ENCODE measurements around the gene NIPSNAP3A.

Gene NIPSNAP3A

DNA sequence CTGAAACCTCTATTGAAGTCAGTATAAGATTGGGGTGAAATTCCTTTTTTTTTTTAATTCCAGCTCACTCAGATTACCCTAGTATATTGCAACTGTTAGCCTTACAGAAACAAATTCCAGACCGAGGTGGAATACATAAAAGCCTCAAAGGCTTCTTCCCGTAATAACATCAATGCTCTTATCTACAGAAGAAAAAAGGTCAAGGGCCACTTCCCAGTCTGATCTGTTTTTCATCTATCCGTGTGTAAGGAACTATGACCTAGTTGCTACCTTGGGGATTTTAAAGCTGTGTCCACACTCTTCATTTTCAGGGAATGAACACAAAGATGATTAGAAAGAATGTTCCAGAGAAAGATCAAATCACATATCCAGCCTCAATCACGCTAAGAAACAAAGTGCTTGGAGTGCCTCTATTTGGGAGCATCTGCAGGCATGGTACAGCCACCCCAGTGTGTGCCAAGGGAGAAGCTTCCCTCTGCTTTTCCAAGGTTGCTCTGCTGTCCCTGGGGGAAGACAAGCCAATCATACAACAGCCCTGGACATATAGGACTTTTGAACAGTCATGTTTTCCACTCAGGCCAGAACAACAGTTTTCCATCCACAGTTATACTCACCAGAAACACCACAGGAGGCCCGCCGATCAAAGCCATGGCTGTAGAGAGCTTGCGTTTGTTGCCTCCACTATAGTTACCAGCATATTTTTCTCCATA, 40.0 kb downstream of the NIPSNAP3A start:
- Histone ChIP-seq H3K36me3 (ENCODE audit: insufficient read depth, low read length) (peaks cover 24% of the 10 kb centered on the region), H3K4me1 (ENCODE audit: control insufficient read depth, insufficient read depth, low read length, unreplicated experiment) (no peaks in the 10 kb centered on the region), H2AFZ (ENCODE audit: low read length, unreplicated experiment) (no peak overlapping the region), H3K4me3 (ENCODE audit: low read depth, low read length) (no peak overlapping the region), H3K79me2 (ENCODE audit: control insufficient read depth, insufficient read depth, low read length, unreplicated experiment) (no peaks in the 10 kb centered on the region), H3K27ac (ENCODE audit: low read depth, low read length) (no peak overlapping the region), H3K27me3 (ENCODE audit: insufficient read depth, low read length) (no peaks in the 10 kb centered on the region)

DNA sequence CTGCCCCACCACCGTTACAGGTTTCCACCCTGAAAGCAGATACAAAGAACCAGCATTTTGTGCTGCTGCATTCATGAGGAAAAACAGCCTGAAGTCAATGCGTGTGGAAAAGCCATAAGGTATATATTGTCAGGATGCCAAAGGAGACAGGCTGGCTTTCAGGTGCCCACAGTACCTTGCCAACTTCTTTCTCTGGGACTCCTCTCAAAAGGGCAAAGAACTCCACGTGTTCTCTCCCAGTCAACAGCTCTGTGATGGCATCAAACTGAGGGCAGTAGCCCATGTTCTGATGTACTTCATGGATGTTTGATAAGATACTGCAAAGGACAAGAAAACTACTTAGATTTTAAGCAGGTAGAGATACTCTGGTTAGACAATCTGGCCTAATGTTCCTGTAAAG, 40.8 kb downstream of the NIPSNAP3A start:
- Histone ChIP-seq H3K27me3 (ENCODE audit: insufficient read depth, low read length) (no peaks in the 10 kb centered on the region), H2AFZ (ENCODE audit: low read length, unreplicated experiment) (no peak overlapping the region), H3K27ac (ENCODE audit: low read depth, low read length) (no peak overlapping the region), H3K79me2 (ENCODE audit: control insufficient read depth, insufficient read depth, low read length, unreplicated experiment) (no peaks in the 10 kb centered on the region), H3K4me1 (ENCODE audit: control insufficient read depth, insufficient read depth, low read length, unreplicated experiment) (no peaks in the 10 kb centered on the region), H3K36me3 (ENCODE audit: insufficient read depth, low read length) (peaks cover 21% of the 10 kb centered on the region), H3K4me3 (ENCODE audit: low read depth, low read length) (no peak overlapping the region)

DNA sequence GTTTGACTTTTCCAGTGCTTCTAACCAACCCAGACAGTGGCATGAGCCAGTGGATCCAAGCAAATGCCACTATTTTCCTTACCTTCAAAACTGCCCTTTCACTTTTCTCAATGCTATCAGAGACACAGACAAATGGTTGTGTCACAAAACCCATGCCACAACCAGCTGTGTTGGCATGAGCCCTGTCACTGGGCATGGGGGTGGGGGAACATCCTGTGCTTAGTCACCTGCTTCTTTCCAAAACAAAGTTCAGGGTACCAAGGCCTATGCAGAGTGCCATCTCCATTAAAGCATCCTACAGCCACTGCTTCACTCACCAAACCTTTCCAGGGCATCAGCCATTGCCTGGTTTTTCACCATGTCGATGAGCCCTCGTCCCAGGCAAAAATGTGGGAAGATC, 46.6 kb downstream of the NIPSNAP3A start:
- Histone ChIP-seq H3K27ac (ENCODE audit: low read depth, low read length) (no peak overlapping the region), H3K36me3 (ENCODE audit: insufficient read depth, low read length) (peaks cover 25% of the 10 kb centered on the region), H3K79me2 (ENCODE audit: control insufficient read depth, insufficient read depth, low read length, unreplicated experiment) (no peaks in the 10 kb centered on the region), H3K4me3 (ENCODE audit: low read depth, low read length) (no peak overlapping the region), H3K27me3 (ENCODE audit: insufficient read depth, low read length) (no peaks in the 10 kb centered on the region), H3K4me1 (ENCODE audit: control insufficient read depth, insufficient read depth, low read length, unreplicated experiment) (peaks cover 8% of the 10 kb centered on the region), H2AFZ (ENCODE audit: low read length, unreplicated experiment) (no peak overlapping the region)

DNA sequence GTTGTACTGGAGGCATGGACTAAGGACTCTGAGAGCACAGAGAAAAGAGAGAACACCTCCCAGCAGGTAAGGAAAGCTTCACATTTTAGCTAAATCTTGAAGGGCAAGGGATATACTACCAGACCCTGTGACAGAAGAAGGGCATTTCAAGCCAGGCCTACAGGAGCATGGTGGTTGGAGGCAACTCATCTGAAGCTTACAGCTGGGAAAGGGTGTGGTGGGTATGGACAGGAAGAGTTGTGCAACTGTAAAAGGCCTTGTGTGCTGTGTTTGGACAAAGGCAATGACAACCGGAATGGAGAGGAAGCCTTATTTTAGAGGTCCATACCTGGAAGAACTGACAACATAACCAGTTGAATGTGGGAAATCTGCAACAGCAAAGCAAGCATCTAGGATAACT, 47.6 kb downstream of the NIPSNAP3A start:
- H3K27me3 ChIP-seq (ENCODE audit: insufficient read depth, low read length), result no peaks in the 10 kb centered on the region
- no peak overlapping the region for H3K27ac ChIP-seq (ENCODE audit: low read depth, low read length)
- H3K79me2 ChIP-seq (ENCODE audit: control insufficient read depth, insufficient read depth, low read length, unreplicated experiment), result no peaks in the 10 kb centered on the region
- peaks cover 26% of the 10 kb centered on the region for H3K36me3 ChIP-seq (ENCODE audit: insufficient read depth, low read length)
- H3K4me1 ChIP-seq (ENCODE audit: control insufficient read depth, insufficient read depth, low read length, unreplicated experiment), result peaks cover 8% of the 10 kb centered on the region
- no peak overlapping the region for H2AFZ ChIP-seq (ENCODE audit: low read length, unreplicated experiment)
- H3K4me3 ChIP-seq (ENCODE audit: low read depth, low read length), result no peak overlapping the region

DNA sequence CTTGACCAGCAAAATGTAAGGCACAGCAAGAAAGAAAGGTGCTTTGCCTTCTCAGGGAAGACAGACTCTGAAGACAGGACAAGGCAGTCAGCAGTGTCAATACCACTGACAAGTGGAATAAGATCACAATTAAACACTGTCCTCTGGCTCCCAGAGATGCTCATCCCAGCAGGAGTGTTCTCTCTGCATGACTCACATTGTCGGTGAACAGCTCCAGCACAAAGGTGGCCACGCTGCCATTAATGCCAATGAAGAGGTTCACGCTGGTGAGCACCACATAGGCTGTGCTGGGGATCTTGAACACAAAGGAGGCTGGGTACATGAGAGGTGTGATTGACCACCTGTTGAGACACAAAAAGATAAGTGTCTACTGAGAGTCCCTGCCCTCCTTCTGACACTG, 48.4 kb downstream of the NIPSNAP3A start:
- no peak overlapping the region for H2AFZ ChIP-seq (ENCODE audit: low read length, unreplicated experiment)
- H3K27ac ChIP-seq (ENCODE audit: low read depth, low read length), result no peak overlapping the region
- peaks cover 8% of the 10 kb centered on the region for H3K4me1 ChIP-seq (ENCODE audit: control insufficient read depth, insufficient read depth, low read length, unreplicated experiment)
- H3K36me3 ChIP-seq (ENCODE audit: insufficient read depth, low read length), result peaks cover 28% of the 10 kb centered on the region
- no peaks in the 10 kb centered on the region for H3K79me2 ChIP-seq (ENCODE audit: control insufficient read depth, insufficient read depth, low read length, unreplicated experiment)
- H3K4me3 ChIP-seq (ENCODE audit: low read depth, low read length), result no peak overlapping the region
- no peaks in the 10 kb centered on the region for H3K27me3 ChIP-seq (ENCODE audit: insufficient read depth, low read length)

DNA sequence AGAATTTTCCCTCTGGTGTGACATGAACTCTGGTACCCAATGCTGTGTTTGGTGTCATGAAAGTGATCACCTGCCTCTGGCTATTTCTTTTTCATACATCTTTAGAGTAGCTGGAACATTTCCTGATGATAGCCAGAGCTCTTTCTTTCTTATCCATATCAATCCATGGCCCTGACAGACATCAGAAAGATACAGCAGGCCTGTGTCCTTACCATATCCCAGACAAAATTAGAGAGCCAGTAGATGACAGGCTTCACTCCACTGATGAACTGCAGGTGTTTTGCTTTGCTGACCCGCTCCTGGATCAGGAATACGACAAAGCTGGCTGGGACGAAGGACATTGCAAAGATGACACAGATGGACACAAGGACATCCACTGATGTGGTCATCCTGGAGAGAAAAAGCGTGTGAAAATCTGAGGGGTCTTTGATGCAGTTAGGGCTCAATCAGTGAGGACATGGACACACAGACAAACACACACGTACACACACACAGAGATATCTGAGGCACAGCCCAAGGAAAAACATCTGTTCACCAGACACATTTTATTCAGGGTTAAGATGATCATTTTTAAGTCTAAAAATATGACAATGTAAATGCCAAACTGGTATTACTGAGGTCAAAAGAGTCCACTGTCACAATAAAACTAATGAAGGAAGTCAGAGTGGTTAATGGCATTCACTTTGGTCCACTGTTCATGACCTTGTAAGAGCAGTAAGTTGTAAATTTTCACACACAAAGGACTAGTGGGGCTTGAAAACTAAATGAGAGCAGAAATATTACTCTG, 50.9 kb downstream of the NIPSNAP3A start:
- Histone ChIP-seq H3K36me3 (ENCODE audit: insufficient read depth, low read length) (peaks cover 28% of the 10 kb centered on the region; the same call in 1 of the 2 replicates), H3K4me1 (ENCODE audit: control insufficient read depth, insufficient read depth, low read length, unreplicated experiment) (peaks cover 8% of the 10 kb centered on the region), H3K79me2 (ENCODE audit: control insufficient read depth, insufficient read depth, low read length, unreplicated experiment) (no peaks in the 10 kb centered on the region), H3K4me3 (ENCODE audit: low read depth, low read length) (no peak overlapping the region), H2AFZ (ENCODE audit: low read length, unreplicated experiment) (no peak overlapping the region), H3K27ac (ENCODE audit: low read depth, low read length) (no peak overlapping the region), H3K27me3 (ENCODE audit: insufficient read depth, low read length) (no peaks in the 10 kb centered on the region)

DNA sequence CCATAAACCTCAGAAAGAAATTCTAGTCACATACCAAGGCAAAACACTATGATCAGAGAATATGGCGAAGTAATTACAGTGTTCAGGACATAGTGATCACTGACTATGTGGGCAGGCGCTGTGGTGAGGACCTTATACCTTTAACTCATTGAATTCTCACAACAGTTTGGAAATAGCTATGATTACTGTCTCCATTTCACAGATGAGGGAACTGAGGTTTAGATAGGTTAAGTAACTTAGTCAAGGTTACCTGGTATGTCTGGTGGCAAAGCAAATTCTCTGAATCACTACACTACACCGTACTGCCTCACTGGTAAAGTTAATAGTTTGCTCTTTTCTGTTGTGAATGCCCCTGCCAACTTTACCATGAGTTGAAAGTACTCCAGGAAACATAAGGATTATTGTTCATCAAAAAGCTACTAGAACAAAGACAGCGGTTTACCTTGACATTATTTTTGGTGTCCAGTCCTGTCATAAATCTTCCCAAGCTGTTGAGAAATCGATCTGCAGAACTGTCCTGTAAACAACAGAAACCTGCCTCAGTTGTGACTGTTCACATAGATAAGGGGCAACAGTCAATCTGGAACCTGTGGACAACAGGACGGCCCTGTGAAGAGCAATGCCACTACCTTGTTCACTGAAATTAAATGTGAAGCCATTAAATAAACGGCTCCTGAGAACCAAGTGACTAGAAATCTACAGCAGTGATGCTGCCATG, 52.7 kb downstream of the NIPSNAP3A start:
- peaks cover 2% of the 10 kb centered on the region for H3K4me1 ChIP-seq (ENCODE audit: control insufficient read depth, insufficient read depth, low read length, unreplicated experiment)
- peaks cover 25% of the 10 kb centered on the region for H3K36me3 ChIP-seq (ENCODE audit: insufficient read depth, low read length)
- no peaks in the 10 kb centered on the region for H3K27me3 ChIP-seq (ENCODE audit: insufficient read depth, low read length)
- no peak overlapping the region for H3K27ac ChIP-seq (ENCODE audit: low read depth, low read length)
- H3K79me2 ChIP-seq (ENCODE audit: control insufficient read depth, insufficient read depth, low read length, unreplicated experiment), result no peaks in the 10 kb centered on the region
- no peak overlapping the region for H3K4me3 ChIP-seq (ENCODE audit: low read depth, low read length)
- no peak overlapping the region for H2AFZ ChIP-seq (ENCODE audit: low read length, unreplicated experiment)

DNA sequence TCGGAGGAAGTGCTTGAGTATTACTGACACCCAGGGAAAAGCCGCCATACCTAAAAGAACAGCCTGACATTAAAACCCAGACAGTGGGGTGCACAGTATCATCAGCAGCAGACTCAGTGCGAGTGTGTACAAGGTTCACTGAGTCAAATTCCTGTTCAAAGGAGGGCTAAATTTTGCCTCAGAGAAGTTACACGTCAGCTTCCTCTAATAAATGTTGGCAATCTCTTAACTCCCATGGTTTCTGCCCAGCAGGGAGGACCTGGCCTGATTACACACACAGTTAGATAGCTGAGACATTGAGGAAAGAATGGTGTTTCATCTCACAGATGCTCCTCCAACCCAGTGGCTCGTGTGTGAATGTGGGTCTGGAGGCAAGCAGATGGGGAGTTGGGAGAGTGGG, 54.6 kb downstream of the NIPSNAP3A start:
- Histone ChIP-seq H3K4me1 (ENCODE audit: control insufficient read depth, insufficient read depth, low read length, unreplicated experiment) (no peaks in the 10 kb centered on the region), H3K4me3 (ENCODE audit: low read depth, low read length) (no peak overlapping the region), H3K27me3 (ENCODE audit: insufficient read depth, low read length) (no peaks in the 10 kb centered on the region), H3K79me2 (ENCODE audit: control insufficient read depth, insufficient read depth, low read length, unreplicated experiment) (no peaks in the 10 kb centered on the region), H3K27ac (ENCODE audit: low read depth, low read length) (no peak overlapping the region), H3K36me3 (ENCODE audit: insufficient read depth, low read length) (peaks cover 27% of the 10 kb centered on the region), H2AFZ (ENCODE audit: low read length, unreplicated experiment) (no peak overlapping the region)

DNA sequence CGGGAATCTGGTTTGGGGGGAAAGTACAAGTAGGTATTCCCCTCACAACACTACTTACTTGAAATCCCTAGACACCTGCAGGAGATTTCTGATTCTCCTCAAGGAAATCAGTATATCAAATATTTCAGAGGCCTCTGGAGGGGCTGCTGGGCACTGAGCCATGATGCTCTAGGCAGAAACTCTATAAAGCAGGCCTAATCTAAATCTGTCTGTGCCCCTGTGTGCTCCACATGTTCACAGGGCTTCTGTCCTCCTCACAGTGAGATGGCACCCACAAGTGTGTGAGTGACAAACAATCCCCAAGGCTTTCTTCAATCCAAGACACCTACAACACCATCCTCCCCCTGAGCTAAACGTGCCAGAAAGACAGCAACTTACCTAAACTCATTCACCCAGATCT, 55.4 kb downstream of the NIPSNAP3A start:
- H3K27ac ChIP-seq (ENCODE audit: low read depth, low read length), result no peak overlapping the region
- H3K27me3 ChIP-seq (ENCODE audit: insufficient read depth, low read length), result no peaks in the 10 kb centered on the region
- H3K4me3 ChIP-seq (ENCODE audit: low read depth, low read length), result no peak overlapping the region
- no peaks in the 10 kb centered on the region for H3K79me2 ChIP-seq (ENCODE audit: control insufficient read depth, insufficient read depth, low read length, unreplicated experiment)
- H3K4me1 ChIP-seq (ENCODE audit: control insufficient read depth, insufficient read depth, low read length, unreplicated experiment), result no peaks in the 10 kb centered on the region
- H3K36me3 ChIP-seq (ENCODE audit: insufficient read depth, low read length), result peaks cover 21% of the 10 kb centered on the region
- H2AFZ ChIP-seq (ENCODE audit: low read length, unreplicated experiment), result no peak overlapping the region

DNA sequence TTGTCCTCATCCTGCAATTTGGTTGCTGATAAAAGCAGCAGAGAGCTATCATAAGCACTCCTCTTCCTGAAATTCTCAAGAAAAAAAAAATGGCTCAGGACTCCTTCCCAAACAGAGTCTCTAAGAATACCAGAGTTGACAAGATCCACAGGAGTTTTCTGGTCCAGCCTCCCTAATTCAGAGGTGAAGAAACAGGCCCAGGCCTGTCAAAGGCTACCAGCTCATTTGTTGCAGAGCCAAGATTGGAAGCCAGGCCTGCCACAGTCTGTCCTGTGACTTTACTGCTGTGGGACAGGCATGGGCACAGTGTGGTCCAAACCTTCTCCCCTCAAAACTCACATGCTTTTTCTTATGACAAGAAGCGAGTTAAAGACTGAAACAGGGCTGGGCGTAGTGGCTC, 58.0 kb downstream of the NIPSNAP3A start:
- H3K27me3 ChIP-seq (ENCODE audit: insufficient read depth, low read length), result no peaks in the 10 kb centered on the region
- peaks cover 11% of the 10 kb centered on the region for H3K36me3 ChIP-seq (ENCODE audit: insufficient read depth, low read length)
- H3K4me1 ChIP-seq (ENCODE audit: control insufficient read depth, insufficient read depth, low read length, unreplicated experiment), result peaks cover 4% of the 10 kb centered on the region
- no peak overlapping the region for H2AFZ ChIP-seq (ENCODE audit: low read length, unreplicated experiment)
- no peak overlapping the region for H3K4me3 ChIP-seq (ENCODE audit: low read depth, low read length)
- no peaks in the 10 kb centered on the region for H3K79me2 ChIP-seq (ENCODE audit: control insufficient read depth, insufficient read depth, low read length, unreplicated experiment)
- no peak overlapping the region for H3K27ac ChIP-seq (ENCODE audit: low read depth, low read length)

Measured in ACC112 (cell line).